Left ventricle myocardium superior (tissue), 1 donor: ENCODE measurements around the gene TMPRSS7. TPM values are rescaled to one million over a fixed set of nuclear protein-coding genes. Genes with fewer than 3 reads are reported as not detected.
A peak's percentile ranks its signal among the peaks of the same experiment; 100 is the strongest.

ENCODE experiments used
- ATAC-seq: fragments of 200-7000 bp; cut with Tn5 transposase; one replicate; pipeline ENCODE4 v1.9.1; 2020; ENCODE audit warnings: mild to moderate bottlenecking, moderate library complexity
- DNase-seq: peaks from one replicate; pipeline ENCODE4 v3.0.0-alpha.2; 2020
- intact Hi-C: fragments of 100-400 bp; cut with micrococcal nuclease; formaldehyde crosslinking; loops from one replicate; pipeline ENCODE4 v1.11.0; 2022
- total RNA-seq: library from RNA; stranded (reverse); fragmentation: NEBNext Ultra II Directional; extraction: Animal tissue kit (Norgen Biotek cat#: 25700); gene quantifications from one replicate; pipeline ENCODE4 v1.2.1, GENCODE V29; 2021
- donor health status: DM: no; HTN: yes; CAD: no; lungs with severe emphysema.

TMPRSS7 gene
- total RNA-seq, 1 donor from 2014 or later: not detected

DNA sequence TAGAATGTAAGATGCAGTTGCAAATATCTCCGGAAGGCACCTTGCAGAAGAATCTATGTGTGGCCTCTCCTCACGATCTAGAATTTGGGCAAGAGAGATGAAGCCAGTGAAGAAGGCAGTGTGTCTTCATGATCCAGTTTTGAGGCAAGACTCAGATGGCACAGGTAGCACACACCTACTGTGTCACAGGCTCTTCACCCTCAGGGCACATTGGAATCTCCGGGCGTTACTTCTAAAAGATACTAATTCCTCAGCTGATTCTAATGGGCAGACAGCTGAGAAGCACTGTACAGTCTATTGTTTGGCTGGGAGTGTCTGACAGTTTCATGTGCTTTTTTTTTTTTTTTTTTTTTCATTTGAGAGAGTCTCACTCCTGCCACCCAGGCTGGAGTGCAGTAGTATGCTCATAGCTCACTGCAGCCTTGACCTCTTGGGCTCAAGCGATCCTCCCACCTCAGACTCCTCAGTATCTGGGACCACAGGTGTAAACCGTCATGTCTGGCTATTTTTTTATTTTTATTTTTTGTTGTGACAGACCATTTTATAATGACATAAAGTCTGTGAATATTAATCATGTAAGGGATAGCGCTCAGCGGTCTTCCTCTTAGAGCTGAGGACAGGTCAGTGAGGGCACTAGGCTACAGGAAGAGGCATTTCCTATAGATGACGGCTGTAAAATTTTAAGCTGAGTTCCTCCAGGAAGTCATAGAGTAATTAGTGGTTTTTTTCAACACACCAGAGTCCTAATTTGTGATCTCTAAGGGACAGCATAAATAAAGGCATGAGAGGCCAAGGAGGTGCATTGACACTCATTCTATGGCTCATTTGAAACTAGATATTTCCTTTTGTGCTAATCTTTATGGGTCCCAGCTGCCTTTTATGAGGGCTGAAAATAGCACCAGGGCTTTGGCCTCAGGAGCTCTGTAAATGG lies 55.7 kb downstream of the TMPRSS7 start:
- DNase-seq: no peak
- ATAC-seq: no peak
- intact Hi-C loops: no loop called here

DNA sequence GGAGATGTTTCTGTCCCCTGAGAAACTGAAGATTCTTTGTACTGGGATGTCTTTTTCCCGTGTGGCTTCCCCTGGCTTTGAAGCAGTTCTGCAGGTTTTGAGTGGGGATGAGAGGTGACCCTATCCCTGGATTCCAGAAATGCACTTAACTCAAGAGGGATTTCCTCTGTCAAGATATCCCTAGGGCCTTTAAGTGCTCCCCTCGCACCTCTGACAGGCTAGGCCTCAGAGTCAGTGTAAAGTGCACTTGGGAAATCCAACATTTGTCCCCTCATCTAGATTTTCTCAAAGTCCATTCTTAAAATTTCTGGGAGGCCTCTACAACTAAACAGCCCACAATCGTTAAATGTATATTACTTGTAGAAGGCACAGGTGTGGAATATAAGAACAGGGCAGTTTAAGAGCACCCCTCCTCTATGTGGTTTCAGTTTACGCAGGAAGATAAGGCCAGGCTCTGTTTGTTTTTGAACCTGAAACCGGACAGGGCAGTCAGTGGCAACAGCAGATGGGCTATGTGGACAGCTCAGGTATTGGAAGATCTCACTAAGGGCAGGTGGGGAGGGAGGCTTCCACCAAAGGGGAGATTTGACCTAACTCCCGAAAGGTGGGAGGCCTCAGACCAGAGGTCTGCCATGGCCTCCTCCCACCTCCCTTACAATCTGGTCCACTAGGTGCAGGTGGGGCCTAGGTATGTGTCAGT lies 56.5 kb downstream of the TMPRSS7 start:
- intact Hi-C loops: no loop called here
- no peak for DNase-seq

DNA sequence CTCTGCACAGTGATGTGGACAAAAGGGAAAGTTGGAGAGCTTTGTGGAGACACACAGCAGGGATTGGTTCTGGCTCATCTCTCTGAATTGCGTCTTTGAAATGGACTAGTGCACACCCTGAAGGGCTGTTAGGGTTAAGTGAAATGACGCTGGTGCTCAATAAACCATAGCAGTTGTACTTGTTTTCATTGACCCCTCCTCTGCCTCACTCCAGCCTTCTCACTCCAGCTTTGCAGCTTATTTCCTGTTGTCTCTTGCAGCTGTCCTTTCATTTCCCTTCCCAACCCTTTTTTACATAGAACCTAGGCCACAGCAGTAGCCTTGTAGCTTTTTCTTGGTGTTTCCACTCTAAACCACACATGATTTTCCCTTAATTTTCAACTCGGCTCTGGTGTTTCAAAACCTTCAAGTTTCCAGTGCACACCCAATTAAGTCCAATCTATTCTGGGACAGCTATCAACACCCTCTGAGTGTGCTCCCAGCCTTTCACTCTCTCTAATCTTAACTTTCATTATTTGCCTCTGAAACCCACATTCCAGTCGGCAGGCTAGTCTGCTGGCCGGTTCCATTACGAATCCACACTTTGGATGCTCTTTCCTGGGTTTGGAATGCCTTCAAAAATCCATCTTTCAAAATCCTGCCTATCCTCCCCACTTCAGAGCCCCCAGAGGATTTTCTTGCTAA lies 58.1 kb downstream of the TMPRSS7 start:
- intact Hi-C loops: no loop called here
- ATAC-seq: peak; percentile 85
- no peak for DNase-seq

More for the DNA sequence above, 56.5 kb downstream of the TMPRSS7 start:
- ATAC-seq: no peak

DNA sequence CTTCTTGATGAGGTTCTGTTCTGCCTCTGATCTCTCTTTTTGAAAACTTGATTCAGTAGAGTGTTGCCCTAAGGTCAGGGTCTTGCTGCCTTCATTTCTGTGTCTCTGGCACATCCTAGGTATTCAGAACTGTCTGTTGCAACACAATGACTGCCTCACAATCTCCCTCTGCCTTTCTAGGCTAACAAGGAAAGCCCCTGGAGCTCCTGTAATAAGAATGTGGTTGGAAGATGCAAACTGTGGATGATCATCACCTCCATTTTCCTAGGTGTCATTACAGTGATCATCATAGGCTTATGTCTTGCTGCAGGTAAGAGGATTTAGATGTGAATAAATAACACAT lies 58.6 kb downstream of the TMPRSS7 start:
- intact Hi-C loops: no loop called here
- peak; percentile 31 for ATAC-seq
- DNase-seq: no peak

DNA sequence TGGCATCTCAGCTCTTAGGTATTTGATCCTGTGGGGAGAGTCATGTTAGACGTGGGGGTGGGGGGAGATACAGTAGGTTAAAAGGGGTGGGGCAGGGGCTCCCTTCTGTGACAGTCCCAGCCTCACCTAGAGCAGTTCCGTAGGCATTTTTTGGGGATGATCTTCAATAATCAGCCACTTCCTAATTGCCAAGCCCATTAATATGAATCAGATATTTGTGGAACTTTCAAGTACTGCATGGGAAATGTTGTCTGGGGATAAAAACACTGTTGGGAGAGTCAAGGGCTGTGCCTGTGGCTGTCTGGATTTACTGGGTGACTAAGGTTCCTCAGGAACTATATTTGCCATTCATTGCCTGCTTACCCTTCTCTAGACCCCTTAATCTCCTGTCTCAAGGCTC lies 61.2 kb downstream of the TMPRSS7 start:
- intact Hi-C loops: no loop called here
- no peak for ATAC-seq
- no peak for DNase-seq

DNA sequence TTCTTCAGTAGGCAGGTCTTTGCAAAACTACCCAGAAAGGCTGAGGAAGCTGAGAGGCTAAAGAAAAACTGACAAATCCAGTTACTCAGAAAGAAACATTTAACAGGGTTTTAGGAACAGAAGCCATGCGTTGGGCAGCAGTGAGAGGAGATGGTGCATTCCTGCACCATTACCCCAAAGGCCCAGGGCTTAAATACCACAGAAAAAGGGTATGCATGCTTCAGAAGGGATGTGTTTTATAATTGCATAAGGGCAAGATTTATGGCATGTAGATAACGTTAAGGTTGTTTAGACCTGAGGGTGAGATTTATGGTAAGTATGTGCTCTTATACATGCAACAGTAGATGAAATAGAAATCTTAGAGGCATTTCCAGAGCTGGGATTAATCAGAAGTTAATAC lies 61.6 kb downstream of the TMPRSS7 start:
- no peak for ATAC-seq
- no peak for DNase-seq
- intact Hi-C loops: no loop called here

DNA sequence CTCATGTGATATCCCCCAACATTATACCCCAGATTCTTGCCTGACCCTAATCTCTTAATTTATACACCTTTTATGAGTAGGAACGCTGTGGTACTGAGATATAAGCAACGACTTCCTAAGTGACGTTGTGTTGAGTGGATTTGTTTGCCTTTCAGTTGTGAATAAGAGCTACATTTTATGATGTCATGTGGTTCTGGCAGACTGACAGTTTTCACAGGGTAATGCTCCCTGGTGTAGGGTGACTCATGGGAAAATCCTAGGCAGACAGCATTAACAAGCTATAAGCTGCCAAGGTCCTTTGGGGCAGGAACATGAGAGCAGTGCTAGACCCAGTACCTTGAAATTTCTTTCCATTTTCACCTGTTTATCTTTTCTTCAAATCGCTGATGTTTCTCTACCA lies 62.8 kb downstream of the TMPRSS7 start:
- DNase-seq (no peak), ATAC-seq (peak; percentile 72)
- intact Hi-C loops: no loop called here

DNA sequence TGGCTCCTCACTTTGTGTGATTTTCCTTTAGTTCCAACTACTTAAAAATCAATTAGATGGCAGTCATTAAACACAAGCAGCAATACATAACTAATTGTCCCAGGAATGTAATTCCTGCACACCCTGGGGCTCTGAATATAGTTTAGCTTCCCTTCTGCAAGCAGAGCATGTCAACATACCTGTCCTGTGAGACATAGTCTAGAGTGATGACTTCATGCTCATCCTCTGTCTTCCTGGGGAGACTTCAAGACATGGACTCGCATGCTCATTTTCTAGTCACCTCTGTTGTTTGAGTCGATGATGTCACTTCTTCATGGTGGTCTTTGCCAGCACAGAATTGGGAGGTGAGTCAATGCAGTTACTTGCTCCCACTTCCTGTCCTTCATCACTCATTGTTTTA lies 67.4 kb downstream of the TMPRSS7 start:
- DNase-seq (no peak), ATAC-seq (no peak)
- intact Hi-C loops: no loop called here

DNA sequence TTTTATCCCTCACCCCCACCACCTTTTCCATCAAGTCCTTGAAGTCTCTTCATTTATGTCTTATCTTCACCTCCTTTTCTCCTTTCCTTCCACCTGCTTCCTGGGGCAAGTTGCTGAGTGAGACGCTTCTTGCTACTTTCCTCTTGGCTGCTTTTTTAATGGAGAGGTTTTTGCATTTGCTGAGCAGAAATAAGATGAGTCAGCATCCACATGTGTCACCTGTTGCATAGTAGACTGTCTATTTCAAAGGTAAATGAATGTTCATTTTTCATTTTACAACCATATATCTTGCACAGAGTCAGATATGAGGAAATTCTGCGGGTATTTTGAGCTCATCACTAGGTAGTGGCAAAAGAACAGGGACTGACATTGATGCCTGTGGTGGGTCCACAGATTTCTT lies 70.2 kb downstream of the TMPRSS7 start:
- intact Hi-C loops: no loop called here
- ATAC-seq: no peak
- DNase-seq: no peak

DNA sequence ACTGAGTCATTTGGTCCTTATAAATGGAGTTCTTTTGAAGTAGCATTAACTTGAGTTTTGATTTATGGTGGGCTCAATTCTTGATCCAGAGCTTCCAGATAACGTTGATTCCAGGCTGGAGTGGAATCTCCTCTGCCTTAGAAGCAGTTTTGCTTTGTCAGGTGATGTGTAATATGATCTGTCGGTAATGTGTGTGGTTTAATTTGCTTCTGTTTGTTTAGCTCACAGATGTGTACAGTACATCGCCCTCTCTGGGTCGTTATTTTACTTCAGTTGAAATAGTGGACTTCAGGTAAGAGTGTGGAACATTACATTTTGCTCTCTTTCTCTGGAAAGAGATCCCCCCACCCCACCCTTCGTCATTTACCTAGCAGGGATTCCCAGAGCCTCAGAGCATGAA lies 74.8 kb downstream of the TMPRSS7 start:
- DNase-seq: no peak
- intact Hi-C loops: no loop called here
- no peak for ATAC-seq

DNA sequence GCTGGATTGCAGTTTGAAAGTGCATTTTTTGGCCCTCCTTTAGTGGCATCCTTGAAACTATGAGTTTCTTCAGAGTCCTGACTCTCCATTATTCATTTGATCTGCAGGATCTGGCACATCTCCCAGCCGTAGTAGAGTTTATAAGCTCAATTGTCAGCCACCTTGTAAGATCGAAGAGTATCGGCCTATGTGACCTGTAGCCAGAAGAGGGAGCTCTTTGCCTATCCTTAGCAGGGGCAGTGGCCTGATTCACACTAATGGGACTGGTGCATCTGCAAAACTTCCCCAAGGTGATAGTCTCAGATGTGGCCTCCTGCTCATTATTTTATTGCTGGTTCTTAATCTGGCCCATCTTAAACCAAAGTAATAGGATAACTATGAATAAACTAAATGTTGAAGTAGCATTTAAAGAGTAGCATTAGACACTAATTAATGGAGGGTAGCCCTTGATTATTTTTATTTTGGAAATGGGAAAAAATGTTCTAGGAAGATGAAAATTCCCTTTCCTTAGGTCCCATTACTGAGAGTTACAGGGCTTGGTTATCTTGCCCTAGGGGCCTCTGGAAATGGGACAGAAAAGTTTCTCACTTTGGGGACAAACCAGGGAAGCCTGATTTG lies 77.4 kb downstream of the TMPRSS7 start:
- DNase-seq (no peak), ATAC-seq (peak; percentile 81)
- intact Hi-C loops: no loop called here

DNA sequence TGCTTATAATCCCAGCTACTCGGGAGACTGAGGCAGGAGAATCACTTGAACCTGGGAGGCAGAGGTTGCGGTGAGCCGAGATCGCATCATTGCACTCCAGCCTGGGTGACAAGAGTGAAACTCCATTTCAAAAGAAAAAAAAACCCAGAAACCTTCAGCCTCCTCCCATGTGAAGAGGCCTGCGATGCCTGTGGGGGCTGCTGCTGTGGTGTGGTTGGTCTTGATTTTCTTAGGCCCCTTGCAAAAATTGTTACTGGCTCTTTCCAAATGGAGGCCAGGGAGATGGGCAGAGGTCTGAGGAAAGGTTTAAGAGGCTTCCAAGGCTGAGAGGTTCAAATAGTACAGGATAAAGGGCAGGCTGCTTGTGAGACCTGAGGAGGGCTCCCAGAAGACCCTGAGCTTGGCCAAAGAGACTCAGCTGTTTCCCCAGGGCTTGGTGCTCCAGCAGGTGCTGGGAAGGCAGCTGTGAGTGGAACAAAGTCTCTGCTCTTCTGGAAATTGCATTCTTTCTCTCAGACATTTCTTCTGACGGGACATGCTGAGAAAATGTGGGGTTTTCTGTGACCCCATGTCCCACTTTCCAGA lies 80.1 kb downstream of the TMPRSS7 start:
- DNase-seq (no peak), ATAC-seq (no peak)
- intact Hi-C loops: no loop called here

DNA sequence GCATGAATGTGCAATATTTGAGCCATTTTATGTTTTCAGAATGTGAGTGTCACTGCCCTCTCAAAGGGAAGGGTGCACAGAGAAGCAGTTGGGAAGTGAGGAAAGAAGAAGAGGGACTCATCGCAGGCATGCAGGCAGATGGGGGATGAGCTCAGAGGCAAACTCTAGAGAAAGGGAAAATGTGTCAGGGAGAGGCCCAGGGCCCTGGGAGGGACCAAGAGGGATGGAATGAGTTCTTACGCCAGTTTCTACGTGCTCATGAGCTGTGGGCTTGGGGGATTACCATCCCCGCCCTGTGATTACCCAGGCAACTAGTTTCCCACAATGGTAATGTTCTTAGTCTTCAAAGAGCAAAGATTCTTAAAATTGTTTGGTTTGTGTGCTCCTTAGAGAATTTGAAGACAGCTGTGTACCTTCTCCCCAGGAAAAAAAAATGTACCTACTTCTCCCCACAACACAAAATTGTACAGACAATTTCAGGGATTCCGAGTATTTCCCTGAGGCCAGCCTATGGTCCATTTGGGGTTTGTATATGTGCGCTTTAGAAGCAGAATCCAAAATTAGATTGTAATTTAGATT lies 80.7 kb downstream of the TMPRSS7 start:
- ATAC-seq: no peak
- intact Hi-C loops: no loop called here
- no peak for DNase-seq

DNA sequence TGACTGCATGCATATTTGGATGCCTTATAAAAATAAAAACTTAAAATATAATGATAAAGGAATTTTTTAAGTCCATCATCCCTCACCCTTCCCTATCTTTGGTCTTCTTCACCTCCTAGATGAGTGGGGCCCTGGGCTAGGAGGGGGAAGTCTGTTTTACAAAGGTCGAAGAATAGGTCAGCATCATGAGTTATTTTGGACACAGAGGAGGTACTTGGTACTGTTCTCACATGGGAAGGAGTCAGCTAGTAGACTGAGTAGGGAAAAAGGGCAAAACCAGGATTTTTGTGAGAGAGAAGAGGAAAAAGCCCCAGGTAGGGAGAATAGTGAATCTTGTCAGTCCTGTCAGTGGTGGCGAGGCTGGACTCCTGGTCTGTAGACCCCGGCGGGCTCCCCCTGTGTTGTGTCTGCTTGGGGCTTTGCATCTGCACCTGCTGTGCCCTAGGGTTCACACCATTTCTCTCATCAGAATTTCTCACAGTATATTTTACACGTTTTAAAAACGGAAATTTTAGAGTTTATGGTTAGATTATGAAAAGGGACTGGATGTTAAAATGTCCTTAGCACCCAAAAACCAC lies 81.4 kb downstream of the TMPRSS7 start:
- intact Hi-C loops: no loop called here
- DNase-seq: no peak
- no peak for ATAC-seq

DNA sequence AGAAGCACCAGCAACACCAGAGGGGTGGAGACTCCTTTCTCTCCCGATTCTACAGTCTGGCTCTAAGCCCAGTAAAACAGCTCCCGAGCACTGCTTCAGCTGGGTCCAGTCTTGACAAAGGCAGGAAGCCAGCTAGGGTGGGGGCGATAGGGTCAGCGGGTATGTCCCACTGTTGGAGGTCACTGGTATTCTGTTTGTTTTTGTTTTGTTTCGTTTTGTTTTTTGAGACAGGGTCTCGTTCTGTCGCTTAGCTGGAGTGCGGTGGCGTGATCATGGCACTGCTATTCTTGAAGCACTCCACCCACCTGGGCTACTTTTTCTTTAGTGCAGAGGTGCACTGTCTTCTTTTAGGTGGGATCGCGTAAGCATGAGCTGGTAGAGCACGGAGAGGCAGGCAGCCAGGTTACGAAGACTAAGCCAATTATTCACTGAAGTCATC lies 82.2 kb downstream of the TMPRSS7 start:
- intact Hi-C loops: no loop called here
- DNase-seq (peak; percentile 30), ATAC-seq (peak; percentile 51)

DNA sequence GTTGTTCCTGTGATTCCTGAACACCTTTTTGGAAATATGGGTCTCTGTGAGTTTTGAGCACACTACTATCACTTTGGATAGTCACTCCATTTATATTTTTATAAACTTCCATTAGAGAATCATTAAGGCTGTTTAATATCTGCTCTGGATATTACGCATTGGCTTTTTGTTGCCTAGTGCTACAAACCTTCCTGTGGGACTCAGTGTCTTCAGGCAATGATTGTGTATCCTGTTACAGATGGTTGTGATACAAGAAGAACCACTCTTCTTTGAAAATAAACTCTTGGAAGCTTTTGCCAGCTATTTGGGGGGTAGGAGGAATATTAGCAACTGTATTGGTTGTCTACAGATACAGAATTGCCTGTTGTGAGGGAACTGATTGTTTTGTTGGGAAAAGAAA lies 82.9 kb downstream of the TMPRSS7 start:
- ATAC-seq (no peak), DNase-seq (no peak)
- intact Hi-C loops: no loop called here

DNA sequence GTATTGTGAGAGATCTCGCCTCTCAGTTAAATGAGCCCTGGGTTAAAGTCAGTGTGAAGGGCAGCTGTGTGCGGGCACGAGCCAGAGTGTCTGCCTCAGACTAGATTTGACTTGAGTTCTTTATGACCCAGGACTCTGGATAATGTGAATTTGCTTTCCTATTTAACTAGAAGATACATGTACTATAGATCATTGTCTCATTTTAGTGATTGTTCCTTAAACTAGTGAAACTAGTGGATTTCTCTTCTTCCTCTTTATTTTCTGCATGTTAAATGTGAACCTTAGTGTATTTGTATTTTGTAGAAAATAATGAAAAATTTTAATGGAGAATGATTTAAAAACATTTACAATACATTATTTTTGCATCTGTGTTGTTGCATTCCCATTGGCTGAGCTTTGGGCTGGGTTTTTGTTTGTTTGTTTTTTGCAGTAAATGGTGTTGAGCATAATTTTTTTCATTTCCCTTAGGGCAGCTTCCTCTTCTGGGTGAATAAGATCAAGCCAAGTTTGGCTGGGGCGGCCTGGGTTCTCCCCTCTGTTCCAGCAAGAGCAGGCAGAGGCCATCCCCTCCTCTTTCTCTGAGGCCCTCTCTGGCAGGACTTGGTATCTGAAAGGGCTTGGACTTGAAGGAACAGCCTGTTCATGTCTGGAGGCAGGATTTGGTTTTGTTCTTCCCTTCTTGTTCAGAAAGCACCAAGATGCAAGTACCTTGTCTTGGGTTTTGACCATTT lies 83.5 kb downstream of the TMPRSS7 start:
- ATAC-seq (peak; percentile 43), DNase-seq (peak; percentile 37)
- intact Hi-C loops: no loop called here
